ENCODE results near the gene FOXO1.

FOXO1 gene

GRCh38 chr13:40662866-40663265 is 3.6 kb downstream of the FOXO1 start:
- no peak for DNase-seq (ENCODE audit: low read depth)
- no peak overlapping the region for H3K4me3 ChIP-seq (ENCODE audit: low read depth, low read length)
- TF ChIP-seq MAX (IDR thresholded peaks at IDR 0.05; ENCODE audit: low read depth, low read length) (no peak), CTCF (IDR thresholded peaks at IDR 0.05; ENCODE audit: low read depth, low read length) (no peak)

GRCh38 chr13:40661875-40662665 is 4.4 kb downstream of the FOXO1 start:
- H3K4me3 ChIP-seq (ENCODE audit: low read depth, low read length): no peak overlapping the region
- DNase-seq (ENCODE audit: low read depth): no peak
- no peak for TF ChIP-seq MAX (IDR thresholded peaks at IDR 0.05; ENCODE audit: low read depth, low read length)
- TF ChIP-seq MYC (IDR thresholded peaks at IDR 0.05; ENCODE audit: low read depth, low read length): no peak
- TF ChIP-seq POLR2A (IDR thresholded peaks at IDR 0.05; ENCODE audit: extremely low read depth, insufficient read length): no peak
- no peak for TF ChIP-seq CTCF (IDR thresholded peaks at IDR 0.05; ENCODE audit: low read depth, low read length)

GRCh38 chr13:40660692-40661091 is 5.7 kb downstream of the FOXO1 start:
- no peak for DNase-seq (ENCODE audit: low read depth)
- H3K4me3 ChIP-seq (ENCODE audit: low read depth, low read length): no peak overlapping the region
- no peak for TF ChIP-seq POLR2A (IDR thresholded peaks at IDR 0.05; ENCODE audit: extremely low read depth, insufficient read length)
- TF ChIP-seq CTCF (IDR thresholded peaks at IDR 0.05; ENCODE audit: low read depth, low read length): no peak
- TF ChIP-seq MAX (IDR thresholded peaks at IDR 0.05; ENCODE audit: low read depth, low read length): no peak
- no peak for TF ChIP-seq MYC (IDR thresholded peaks at IDR 0.05; ENCODE audit: low read depth, low read length)

GRCh38 chr13:40660141-40660664 is 6.2 kb downstream of the FOXO1 start:
- no peak for DNase-seq (ENCODE audit: low read depth)
- no peak overlapping the region for H3K4me3 ChIP-seq (ENCODE audit: low read depth, low read length)
- TF ChIP-seq MYC (IDR thresholded peaks at IDR 0.05; ENCODE audit: low read depth, low read length) (no peak), CTCF (IDR thresholded peaks at IDR 0.05; ENCODE audit: low read depth, low read length) (no peak), MAX (IDR thresholded peaks at IDR 0.05; ENCODE audit: low read depth, low read length) (no peak), POLR2A (IDR thresholded peaks at IDR 0.05; ENCODE audit: extremely low read depth, insufficient read length) (no peak)

DNA sequence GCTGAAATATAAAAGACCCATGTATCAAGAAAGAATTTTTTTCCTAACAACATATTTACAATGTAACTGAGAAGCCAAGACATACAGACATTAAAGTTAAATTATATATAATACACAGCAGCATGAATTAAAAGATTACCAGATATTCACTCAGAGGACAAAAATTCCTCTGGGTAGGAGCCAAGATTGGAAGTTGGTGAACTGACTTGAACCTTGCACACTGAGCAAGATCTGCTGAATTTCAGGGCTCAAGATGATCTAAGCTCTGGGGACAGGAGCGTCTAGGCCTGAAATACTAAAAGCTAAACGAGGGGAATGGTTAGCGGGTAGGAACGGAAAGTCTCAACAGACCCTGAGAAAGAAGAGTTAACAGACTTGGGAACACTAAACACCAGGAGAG is 8.5 kb downstream of the FOXO1 start:
- no peak overlapping the region for H3K4me3 ChIP-seq (ENCODE audit: low read depth, low read length)
- DNase-seq (ENCODE audit: low read depth): no peak

More for the DNA sequence above, 8.5 kb downstream of the FOXO1 start:
- TF ChIP-seq MAX (IDR thresholded peaks at IDR 0.05; ENCODE audit: low read depth, low read length): no peak
- no peak for TF ChIP-seq CTCF (IDR thresholded peaks at IDR 0.05; ENCODE audit: low read depth, low read length)
- no peak for TF ChIP-seq MYC (IDR thresholded peaks at IDR 0.05; ENCODE audit: low read depth, low read length)
- no peak for TF ChIP-seq POLR2A (IDR thresholded peaks at IDR 0.05; ENCODE audit: extremely low read depth, insufficient read length)
